ENCODE results near the gene MAD2L1BP. TPM values are rescaled to one million over a fixed set of nuclear protein-coding genes. Genes with fewer than 3 reads are reported as not detected.

The MAD2L1BP gene
- total RNA-seq, 1 donor from 2014 or later = 40.5 TPM

DNA sequence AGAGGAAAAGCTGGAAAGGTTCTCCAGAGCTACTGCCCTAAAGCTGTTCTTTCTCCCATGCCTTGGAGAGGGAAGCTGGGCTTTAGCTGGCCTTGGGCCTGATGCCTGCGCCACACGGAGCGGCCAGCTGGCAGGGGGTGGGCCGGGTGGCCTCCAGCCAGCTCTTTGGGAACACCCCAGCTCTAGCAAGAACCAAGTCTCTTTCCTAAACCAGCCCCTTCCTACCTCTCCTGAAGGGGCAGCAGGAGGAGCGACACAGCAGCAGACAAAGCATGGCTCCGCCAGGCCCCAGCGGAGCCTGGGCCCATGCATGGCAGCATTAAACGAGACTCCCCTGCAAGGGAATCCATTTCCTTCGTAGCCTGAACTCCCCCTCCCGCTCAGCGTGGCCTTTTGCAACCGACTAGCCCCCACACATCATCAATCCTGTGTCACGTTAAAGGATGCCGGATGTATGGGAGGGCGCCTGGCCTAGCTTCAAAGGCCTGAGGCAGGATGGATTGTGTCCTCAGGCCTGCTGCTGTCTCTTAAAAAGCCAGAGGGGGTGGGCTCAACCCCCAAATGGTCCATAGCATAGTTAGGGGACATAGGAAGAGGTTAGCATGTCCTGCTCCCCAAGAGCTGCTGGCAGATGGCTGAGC lies 37.9 kb downstream of the MAD2L1BP start:
- H3K36me3 Mint-ChIP-seq (ENCODE audit: low read depth) = peaks cover 82% of the 10 kb centered on the region

DNA sequence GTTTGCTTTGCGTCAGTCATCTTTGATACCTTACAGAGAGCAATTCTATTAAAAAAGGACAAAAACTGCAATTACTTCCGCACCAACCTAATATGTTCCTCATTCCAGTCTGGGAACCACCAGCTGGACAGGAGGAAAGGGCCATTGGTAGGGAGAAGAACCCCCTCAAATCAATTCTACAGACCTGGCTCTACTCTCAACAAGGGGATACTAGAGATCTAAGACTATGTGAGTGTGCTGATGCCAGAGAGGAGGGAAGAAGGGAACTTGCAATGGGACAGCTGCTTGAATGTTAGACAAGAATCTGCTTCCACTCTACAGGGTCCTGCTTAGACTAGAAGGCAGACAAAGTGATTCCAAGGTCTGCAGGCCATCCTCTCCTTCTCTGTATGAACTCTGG lies 38.7 kb downstream of the MAD2L1BP start:
- intact Hi-C loops (cut with micrococcal nuclease) = no loop called here
- ATAC-seq (ENCODE audit: low read depth) (no peak), DNase-seq (no peak)
- Mint-ChIP-seq H3K36me3 (ENCODE audit: low read depth) (peaks cover 87% of the 10 kb centered on the region), H3K27ac (no peak overlapping the region), H3K9me3 (no peaks in the 10 kb centered on the region), H3K27me3 (no peaks in the 10 kb centered on the region), H3K4me1 (no peaks in the 10 kb centered on the region), H3K4me3 (no peak overlapping the region)
- POLR2A ChIA-PET = interaction anchor here (1.4 kb wide), 1 partner anchor 41 kb away, joined by 3 read pairs; no protein-coding TSS in a partner anchor
- CTCF ChIA-PET = interaction anchor here (1.2 to 1.6 kb wide), 2 partner anchors 12 to 96 kb away, joined by 3 to 4 read pairs; partner anchors contain the start of gene VEGFA
- TF ChIP-seq, protein P1, sequence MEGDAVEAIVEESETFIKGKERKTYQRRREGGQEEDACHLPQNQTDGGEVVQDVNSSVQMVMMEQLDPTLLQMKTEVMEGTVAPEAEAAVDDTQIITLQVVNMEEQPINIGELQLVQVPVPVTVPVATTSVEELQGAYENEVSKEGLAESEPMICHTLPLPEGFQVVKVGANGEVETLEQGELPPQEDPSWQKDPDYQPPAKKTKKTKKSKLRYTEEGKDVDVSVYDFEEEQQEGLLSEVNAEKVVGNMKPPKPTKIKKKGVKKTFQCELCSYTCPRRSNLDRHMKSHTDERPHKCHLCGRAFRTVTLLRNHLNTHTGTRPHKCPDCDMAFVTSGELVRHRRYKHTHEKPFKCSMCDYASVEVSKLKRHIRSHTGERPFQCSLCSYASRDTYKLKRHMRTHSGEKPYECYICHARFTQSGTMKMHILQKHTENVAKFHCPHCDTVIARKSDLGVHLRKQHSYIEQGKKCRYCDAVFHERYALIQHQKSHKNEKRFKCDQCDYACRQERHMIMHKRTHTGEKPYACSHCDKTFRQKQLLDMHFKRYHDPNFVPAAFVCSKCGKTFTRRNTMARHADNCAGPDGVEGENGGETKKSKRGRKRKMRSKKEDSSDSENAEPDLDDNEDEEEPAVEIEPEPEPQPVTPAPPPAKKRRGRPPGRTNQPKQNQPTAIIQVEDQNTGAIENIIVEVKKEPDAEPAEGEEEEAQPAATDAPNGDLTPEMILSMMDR (IDR thresholded peaks at IDR 0.05) = no peak

More for the DNA sequence above, 37.9 kb downstream of the MAD2L1BP start:
- TF ChIP-seq, protein P1 (IDR thresholded peaks at IDR 0.05) = no peak
- ATAC-seq (ENCODE audit: low read depth) (no peak), DNase-seq (no peak)
- ChIA-PET POLR2A (no interaction called here), CTCF (interaction anchor here (1.1 to 1.6 kb wide), 3 partner anchors 11 to 101 kb away, joined by 3 to 4 read pairs (median 3); partner anchors contain the start of gene VEGFA)
- H3K27me3 Mint-ChIP-seq = no peaks in the 10 kb centered on the region
- H3K9me3 Mint-ChIP-seq = no peaks in the 10 kb centered on the region
- intact Hi-C loops (cut with micrococcal nuclease) = no loop called here
- no peak overlapping the region for H3K4me3 Mint-ChIP-seq
- peaks cover under 1% of the 10 kb centered on the region for H3K4me1 Mint-ChIP-seq
- H3K27ac Mint-ChIP-seq = no peak overlapping the region

DNA sequence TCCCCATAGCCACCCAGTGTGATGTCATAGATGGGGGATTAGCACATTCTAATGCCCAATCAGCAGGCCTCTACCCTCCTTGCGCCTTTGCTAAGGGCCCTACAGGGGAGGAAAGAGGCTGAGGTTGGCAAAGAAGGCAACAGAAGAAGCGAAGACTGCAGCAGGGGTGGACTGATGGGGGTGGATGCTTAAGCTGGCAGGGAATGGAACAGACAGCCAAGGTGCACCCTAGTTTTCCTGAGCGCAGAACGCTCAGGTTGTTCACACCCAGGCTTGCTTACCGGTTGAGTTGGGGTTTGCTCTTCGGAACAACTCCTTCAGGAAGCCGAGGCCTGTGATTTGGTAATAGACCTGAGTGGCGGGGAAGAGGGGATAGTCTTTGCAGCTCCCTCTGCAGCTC lies 39.3 kb downstream of the MAD2L1BP start:
- POLR2A ChIA-PET = interaction anchor here (0.5 to 1.4 kb wide), 2 partner anchors 40 to 70 kb away, joined by 3 read pairs; no protein-coding TSS in a partner anchor
- intact Hi-C loops (cut with micrococcal nuclease) = no loop called here
- Mint-ChIP-seq H3K4me1 (no peaks in the 10 kb centered on the region), H3K27ac (no peak overlapping the region), H3K9me3 (no peaks in the 10 kb centered on the region), H3K27me3 (no peaks in the 10 kb centered on the region), H3K36me3 (ENCODE audit: low read depth) (peaks cover 93% of the 10 kb centered on the region), H3K4me3 (no peak overlapping the region)
- CTCF ChIA-PET = interaction anchor here (1.6 kb wide), 1 partner anchor 95 kb away, joined by 4 read pairs; the partner anchor contains the start of gene VEGFA
- ATAC-seq (ENCODE audit: low read depth) = no peak
- TF ChIP-seq, protein P1 (IDR thresholded peaks at IDR 0.05) = no peak
- DNase-seq = no peak

DNA sequence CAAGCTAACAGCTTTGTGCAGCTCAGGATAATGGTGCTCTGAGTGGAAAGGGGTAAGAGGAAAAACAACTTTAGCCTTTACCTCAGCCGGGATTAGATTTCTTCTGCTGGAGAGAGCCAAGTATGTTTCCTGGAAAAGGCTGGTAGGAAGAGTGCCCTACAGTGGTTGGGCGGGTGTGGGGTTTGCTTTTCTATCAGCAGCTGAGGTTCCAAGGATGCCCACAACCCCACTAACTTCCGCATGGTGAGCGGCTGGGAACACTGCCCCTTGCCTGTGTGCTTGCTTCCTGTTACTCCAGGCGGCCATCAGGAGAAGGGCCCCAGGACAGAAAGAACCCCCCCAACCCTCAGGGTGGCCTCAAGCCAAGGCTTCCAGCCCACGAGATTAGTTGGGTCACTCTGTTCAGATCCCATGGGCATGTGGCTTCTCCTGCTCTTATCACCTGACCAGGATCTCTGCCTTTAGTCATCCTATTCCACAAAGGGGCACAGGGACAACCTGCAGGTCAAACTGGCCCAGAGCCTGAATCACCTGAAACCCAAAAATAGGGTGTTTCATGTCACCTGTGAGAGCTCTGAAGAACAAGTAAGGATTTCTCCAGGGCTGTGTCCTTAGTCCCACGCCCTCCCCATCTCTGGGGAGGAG lies 41.4 kb downstream of the MAD2L1BP start:
- POLR2A ChIA-PET = no interaction called here
- DNase-seq (no peak), ATAC-seq (ENCODE audit: low read depth) (no peak)
- H3K4me1 Mint-ChIP-seq = peaks cover 3% of the 10 kb centered on the region
- H3K4me3 Mint-ChIP-seq = no peak overlapping the region
- CTCF ChIA-PET = no interaction called here
- no peak overlapping the region for H3K27ac Mint-ChIP-seq
- intact Hi-C loops (cut with micrococcal nuclease) = no loop called here
- peaks cover 93% of the 10 kb centered on the region for H3K36me3 Mint-ChIP-seq (ENCODE audit: low read depth)
- no peaks in the 10 kb centered on the region for H3K27me3 Mint-ChIP-seq
- TF ChIP-seq, protein P1 (IDR thresholded peaks at IDR 0.05) = no peak
- H3K9me3 Mint-ChIP-seq = no peaks in the 10 kb centered on the region

DNA sequence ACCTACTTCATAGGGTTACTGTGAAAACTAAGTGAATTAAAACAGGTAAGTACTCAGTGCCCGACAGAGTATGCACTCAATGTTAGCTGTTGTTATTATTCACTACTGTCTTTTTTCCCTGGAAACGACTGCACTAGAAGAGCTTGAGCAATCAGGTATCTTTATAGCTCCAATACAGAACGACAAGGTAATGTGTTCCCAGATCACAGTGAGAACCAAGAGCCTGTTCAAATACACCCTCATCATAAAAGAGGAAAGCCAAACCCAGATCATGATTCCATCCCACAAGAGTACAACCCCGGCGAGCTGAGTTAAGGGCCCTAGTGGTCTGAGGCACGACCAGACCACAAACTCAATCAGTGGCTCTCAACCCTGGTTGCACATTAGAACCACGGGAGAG lies 42.1 kb downstream of the MAD2L1BP start:
- no peak overlapping the region for H3K4me3 Mint-ChIP-seq
- TF ChIP-seq, protein P1 (IDR thresholded peaks at IDR 0.05) = no peak
- ChIA-PET POLR2A (interaction anchor here (1.5 kb wide), 1 partner anchor 37 kb away, joined by 4 read pairs; no protein-coding TSS in a partner anchor), CTCF (no interaction called here)
- no peaks in the 10 kb centered on the region for H3K27me3 Mint-ChIP-seq
- intact Hi-C loops (cut with micrococcal nuclease) = no loop called here
- no peak overlapping the region for H3K27ac Mint-ChIP-seq
- ATAC-seq (ENCODE audit: low read depth) (no peak), DNase-seq (no peak)
- peaks cover 8% of the 10 kb centered on the region for H3K4me1 Mint-ChIP-seq
- peaks cover 96% of the 10 kb centered on the region for H3K36me3 Mint-ChIP-seq (ENCODE audit: low read depth)
- no peaks in the 10 kb centered on the region for H3K9me3 Mint-ChIP-seq

Data from activated B cell treated with CpG ODN at 0.5 μM for 24 hours (primary cell).